Measurements from ENCODE around the gene TXNRD1. TPM values are rescaled to one million over a fixed set of nuclear protein-coding genes. Genes with fewer than 3 reads are reported as not detected.

The TXNRD1 gene
- total and polyA plus RNA-seq, 8 donors = 19.4 to 208 (median 76.8) TPM

DNA sequence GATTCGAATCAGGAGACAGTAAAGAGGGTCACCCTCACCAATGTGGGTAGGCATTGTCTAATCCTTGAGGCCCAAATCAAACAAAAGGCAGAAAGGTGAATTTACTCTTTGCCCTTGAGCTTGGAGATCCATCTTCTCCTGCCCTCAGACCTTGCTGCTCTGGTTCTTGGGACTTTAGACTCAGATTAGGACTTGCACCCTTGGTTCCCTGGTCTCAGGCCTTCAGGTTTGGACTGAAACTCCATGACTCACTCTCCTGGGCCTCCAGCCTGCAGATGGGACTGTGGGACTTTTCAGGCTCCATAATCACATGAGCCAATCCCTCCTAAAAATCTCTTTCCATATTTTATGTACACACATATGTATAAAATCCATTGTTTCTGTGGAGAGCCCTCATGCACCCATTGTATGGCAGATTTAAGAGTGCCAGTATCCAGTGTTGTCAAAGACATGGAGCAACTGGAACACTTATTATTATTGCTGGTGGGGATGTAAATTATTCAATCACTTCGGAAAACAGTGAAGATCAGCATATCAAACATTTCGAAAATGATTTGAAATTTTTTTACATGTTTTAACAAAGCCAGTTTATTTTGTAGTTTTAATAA is 136.6 kb downstream of the TXNRD1 start:
- peaks cover 48 to 80% (median 75%) of the 10 kb centered on the region in 4 donors for H3K36me3 ChIP-seq

DNA sequence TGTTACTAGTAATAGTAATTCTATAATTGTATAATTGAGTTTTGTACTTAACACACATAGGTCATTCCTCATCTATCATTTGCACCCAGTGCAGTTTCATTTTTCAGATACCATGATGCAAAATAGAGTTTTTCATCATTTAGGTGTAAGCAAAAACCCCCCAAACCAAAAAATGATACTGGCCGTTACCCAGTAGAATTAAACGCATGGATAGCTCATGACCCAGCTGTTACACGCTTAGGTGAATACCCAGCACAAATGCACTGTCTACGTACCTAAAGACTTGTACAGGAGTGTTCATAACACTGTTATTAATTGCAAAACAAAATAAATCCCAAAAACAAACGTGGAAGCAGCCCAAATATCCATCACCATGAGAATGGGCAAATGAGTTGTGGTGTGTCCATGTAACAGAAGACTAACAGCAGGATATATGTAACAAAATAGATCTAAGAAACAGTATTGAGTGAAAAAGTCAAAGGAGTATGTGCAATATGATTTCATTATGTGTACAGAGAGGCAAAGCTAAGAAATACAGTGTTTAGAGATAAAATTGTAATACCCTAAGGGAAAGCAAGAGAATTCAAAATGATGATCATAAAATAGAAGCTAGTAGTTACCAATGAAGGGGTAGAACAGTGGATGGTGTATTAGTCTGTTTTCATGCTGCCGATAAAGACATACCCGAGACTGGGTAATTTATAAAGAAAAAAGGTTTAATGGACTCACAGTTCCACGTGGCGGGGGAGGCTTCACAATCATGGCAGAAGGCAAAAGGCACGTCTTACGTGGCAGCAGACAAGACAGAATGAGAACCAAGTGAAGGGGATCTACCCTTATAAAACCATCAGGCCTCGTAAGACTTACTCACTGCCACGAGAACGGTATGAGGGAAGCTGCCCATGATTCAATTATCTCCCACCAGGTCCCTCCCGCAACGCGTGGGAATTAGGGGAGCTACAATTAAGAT is 137.7 kb downstream of the TXNRD1 start:
- intact Hi-C loops (cut with DNase I; ENCODE audit: low total_unique reads) = no loop called here
- 90 to 95% (median 93%) methylated on average over 17 of the region's 17 CpGs for WGBS, 5 donors
- TF ChIP-seq POLR2A (IDR thresholded peaks at IDR 0.05) (no peak), POLR2AphosphoS5 (IDR thresholded peaks at IDR 0.05) (no peak), EP300 (IDR thresholded peaks at IDR 0.05) (no peak)
- TF ChIP-seq, protein P1, sequence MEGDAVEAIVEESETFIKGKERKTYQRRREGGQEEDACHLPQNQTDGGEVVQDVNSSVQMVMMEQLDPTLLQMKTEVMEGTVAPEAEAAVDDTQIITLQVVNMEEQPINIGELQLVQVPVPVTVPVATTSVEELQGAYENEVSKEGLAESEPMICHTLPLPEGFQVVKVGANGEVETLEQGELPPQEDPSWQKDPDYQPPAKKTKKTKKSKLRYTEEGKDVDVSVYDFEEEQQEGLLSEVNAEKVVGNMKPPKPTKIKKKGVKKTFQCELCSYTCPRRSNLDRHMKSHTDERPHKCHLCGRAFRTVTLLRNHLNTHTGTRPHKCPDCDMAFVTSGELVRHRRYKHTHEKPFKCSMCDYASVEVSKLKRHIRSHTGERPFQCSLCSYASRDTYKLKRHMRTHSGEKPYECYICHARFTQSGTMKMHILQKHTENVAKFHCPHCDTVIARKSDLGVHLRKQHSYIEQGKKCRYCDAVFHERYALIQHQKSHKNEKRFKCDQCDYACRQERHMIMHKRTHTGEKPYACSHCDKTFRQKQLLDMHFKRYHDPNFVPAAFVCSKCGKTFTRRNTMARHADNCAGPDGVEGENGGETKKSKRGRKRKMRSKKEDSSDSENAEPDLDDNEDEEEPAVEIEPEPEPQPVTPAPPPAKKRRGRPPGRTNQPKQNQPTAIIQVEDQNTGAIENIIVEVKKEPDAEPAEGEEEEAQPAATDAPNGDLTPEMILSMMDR (IDR thresholded peaks at IDR 0.05) = no peak
- H3K36me3 ChIP-seq = peaks cover 38 to 69% (median 64%) of the 10 kb centered on the region in 4 donors
- peaks cover 0 to 2% (median 0%) of the 10 kb centered on the region in 4 donors for H3K4me1 ChIP-seq
- H3K27ac ChIP-seq = no peak overlapping the region
- H3K9me3 ChIP-seq = no peaks in the 10 kb centered on the region
- no peak overlapping the region for H3K4me3 ChIP-seq
- H3K27me3 ChIP-seq = no peaks in the 10 kb centered on the region
- DNase-seq = no peak

More for the DNA sequence above, 136.6 kb downstream of the TXNRD1 start:
- Histone ChIP-seq H3K27ac (no peak overlapping the region), H3K4me3 (no peak overlapping the region), H3K27me3 (no peaks in the 10 kb centered on the region), H3K4me1 (no peaks in the 10 kb centered on the region), H3K9me3 (no peaks in the 10 kb centered on the region)
- 92 to 98% (median 93%) methylated on average over 3 of the region's 3 CpGs for WGBS, 5 donors
- TF ChIP-seq POLR2A (IDR thresholded peaks at IDR 0.05) = no peak
- TF ChIP-seq POLR2AphosphoS5 (IDR thresholded peaks at IDR 0.05) = no peak
- TF ChIP-seq, protein P1 (IDR thresholded peaks at IDR 0.05) = no peak
- TF ChIP-seq EP300 (IDR thresholded peaks at IDR 0.05) = no peak
- intact Hi-C loops (cut with DNase I; ENCODE audit: low total_unique reads) = no loop called here
- DNase-seq = no peak

DNA sequence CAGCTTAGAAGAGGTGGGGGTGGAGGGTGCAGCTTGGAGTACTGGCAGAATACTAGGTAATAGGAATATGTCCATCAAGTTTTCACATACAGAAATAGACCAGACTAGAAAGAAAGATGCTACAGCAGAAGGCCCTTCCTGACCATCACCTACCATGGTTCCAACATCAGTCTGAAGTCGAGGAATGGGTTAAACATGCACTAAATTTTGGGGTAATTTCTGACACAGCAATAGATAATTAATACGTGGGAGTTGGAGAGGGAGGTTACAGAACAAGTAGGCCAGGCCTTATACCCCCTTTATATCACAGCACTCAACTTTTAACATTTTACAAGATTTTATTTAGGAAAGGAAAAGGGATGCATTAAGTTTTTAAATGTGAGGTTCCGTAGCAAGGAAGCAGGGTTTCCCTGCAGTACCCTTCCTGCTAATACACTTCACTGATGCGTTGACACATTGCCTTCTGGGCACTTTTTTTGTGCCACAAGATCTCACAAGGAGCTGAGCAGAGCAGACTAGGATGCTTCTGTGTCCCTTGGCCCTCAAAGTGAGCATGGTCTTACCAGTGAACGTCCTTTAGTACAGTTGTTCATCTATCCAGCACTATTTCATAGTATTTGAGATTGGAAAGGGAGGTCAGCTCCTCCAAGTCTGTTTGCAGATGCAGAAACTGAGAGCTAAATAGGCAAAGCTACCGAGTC is 138.7 kb downstream of the TXNRD1 start:
- no peak overlapping the region for H3K27ac ChIP-seq
- no peak for TF ChIP-seq POLR2A (IDR thresholded peaks at IDR 0.05)
- no peak for TF ChIP-seq POLR2AphosphoS5 (IDR thresholded peaks at IDR 0.05)
- TF ChIP-seq EP300 (IDR thresholded peaks at IDR 0.05) = no peak
- TF ChIP-seq, protein P1 (IDR thresholded peaks at IDR 0.05) = no peak
- H3K4me3 ChIP-seq = no peak overlapping the region
- no peaks in the 10 kb centered on the region for H3K9me3 ChIP-seq
- H3K36me3 ChIP-seq = peaks cover 28 to 59% (median 54%) of the 10 kb centered on the region in 4 donors
- DNase-seq = no peak
- intact Hi-C loops (cut with DNase I; ENCODE audit: low total_unique reads) = no loop called here
- H3K27me3 ChIP-seq = no peaks in the 10 kb centered on the region
- 73 to 84% (median 81%) methylated on average over 6 of the region's 6 CpGs for WGBS, 5 donors
- H3K4me1 ChIP-seq = peaks cover 0 to 6% (median 0%) of the 10 kb centered on the region in 4 donors
